Calu3 (cell line): ENCODE measurements around the gene FYCO1. TPM values are rescaled to one million over a fixed set of nuclear protein-coding genes. Genes with fewer than 3 reads are reported as not detected.

Experiments
- BruUV-seq: library from RNA; stranded (reverse); fragments of 400-500 nt; replicated peaks from 2 replicates; lab custom pipeline; 2021; lab: Mats Ljungman, UMichigan
- CTCF ChIA-PET: fragments of 300-600 bp; sonication (Branson Sonifier 250); formaldehyde crosslinking; loops from one replicate; lab custom pipeline; 2022; ENCODE audit warnings: antibody characterized with exemption; lab: Charles Lee
- DNase-seq: peaks from one replicate; pipeline ENCODE4 v3.0.0; 2022
- H3K27ac Mint-ChIP-seq: one replicate; pipeline ENCODE4 v1.8.0; 2022; ENCODE audit warnings: mixed read lengths; ENCODE audit not compliant: unreplicated experiment
- H3K27me3 Mint-ChIP-seq: one replicate; pipeline ENCODE4 v1.8.0; 2022; ENCODE audit warnings: mixed read lengths; ENCODE audit not compliant: unreplicated experiment
- H3K36me3 Mint-ChIP-seq: one replicate; pipeline ENCODE4 v1.8.0; 2022; ENCODE audit warnings: mild to moderate bottlenecking, moderate library complexity, mixed read lengths; ENCODE audit not compliant: insufficient read depth, unreplicated experiment
- H3K4me1 Mint-ChIP-seq: one replicate; pipeline ENCODE4 v1.8.0; 2022; ENCODE audit warnings: mild to moderate bottlenecking, low read depth, mixed read lengths; ENCODE audit not compliant: unreplicated experiment
- H3K4me3 Mint-ChIP-seq: one replicate; pipeline ENCODE4 v1.8.0; 2022; ENCODE audit warnings: mild to moderate bottlenecking, low read depth, moderate library complexity, mixed read lengths; ENCODE audit not compliant: unreplicated experiment
- H3K9me3 Mint-ChIP-seq: one replicate; pipeline ENCODE4 v1.8.0; 2022; ENCODE audit warnings: low read depth, mixed read lengths; ENCODE audit not compliant: unreplicated experiment
- intact Hi-C: fragments of 100-400 bp; cut with micrococcal nuclease; formaldehyde crosslinking; loops from one replicate; pipeline ENCODE4 v1.10.0; 2022; ENCODE audit not compliant: unreplicated experiment
- total RNA-seq: library from RNA; stranded (reverse); gene quantifications from 2 replicates; pipeline ENCODE4 v1.2.3, GENCODE V29; 2022
- TF ChIP-seq, protein P1 (sequence below): fragments of 200-600 bp; IDR thresholded peaks from one replicate; pipeline ENCODE4 v1.8.0; 2022; ENCODE audit warnings: antibody characterized with exemption; ENCODE audit not compliant: unreplicated experiment

The FYCO1 gene
- total RNA-seq, 1 experiment from 2014 or later = 24.5 TPM

DNA sequence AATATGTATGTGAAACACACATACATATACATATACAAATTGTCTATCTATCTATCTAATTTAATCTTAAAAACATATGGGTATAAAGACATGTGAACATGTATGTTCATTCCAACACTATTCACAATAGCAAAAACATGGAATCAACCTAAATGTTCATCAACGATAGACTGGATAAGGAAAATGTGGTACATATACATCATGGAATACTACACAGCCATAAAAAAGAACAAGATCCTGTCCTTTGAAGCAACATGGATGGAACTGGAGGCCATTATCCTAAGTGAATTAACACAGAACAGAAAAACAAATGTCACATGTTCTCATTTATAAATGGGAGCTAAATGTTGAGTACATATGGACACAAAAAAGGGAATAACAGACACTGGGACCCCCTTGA lies 103.5 kb downstream of the FYCO1 start:
- CTCF ChIA-PET = no interaction called here

DNA sequence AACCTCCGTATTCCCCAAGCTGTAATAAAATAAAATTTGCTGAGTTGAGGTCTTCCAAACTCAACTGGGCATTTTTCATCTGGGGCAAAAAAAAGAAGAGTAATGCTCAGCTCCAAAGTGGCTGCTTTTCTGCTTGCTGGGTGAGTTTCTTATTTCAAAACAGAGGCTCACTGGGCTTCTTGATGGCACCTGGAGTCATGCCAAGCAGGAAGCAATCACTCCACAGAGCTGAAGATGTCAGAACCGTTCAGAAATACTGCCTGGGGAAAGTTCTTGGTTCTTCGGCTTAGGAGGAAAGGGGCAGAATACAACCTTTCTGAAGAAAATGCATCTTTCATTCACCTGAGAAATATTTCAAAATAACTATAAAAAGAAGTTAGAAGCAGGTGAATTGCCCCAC lies 105.2 kb downstream of the FYCO1 start:
- H3K36me3 Mint-ChIP-seq = no peaks in the 10 kb centered on the region
- BruUV-seq = no TSS peak
- H3K9me3 Mint-ChIP-seq = no peaks in the 10 kb centered on the region
- H3K4me1 Mint-ChIP-seq = no peaks in the 10 kb centered on the region
- no peak overlapping the region for H3K4me3 Mint-ChIP-seq
- intact Hi-C loops = no loop called here
- no peak overlapping the region for H3K27ac Mint-ChIP-seq
- CTCF ChIA-PET = no interaction called here
- H3K27me3 Mint-ChIP-seq = peaks cover 13% of the 10 kb centered on the region
- DNase-seq = peak; percentile 25
- TF ChIP-seq, protein P1, sequence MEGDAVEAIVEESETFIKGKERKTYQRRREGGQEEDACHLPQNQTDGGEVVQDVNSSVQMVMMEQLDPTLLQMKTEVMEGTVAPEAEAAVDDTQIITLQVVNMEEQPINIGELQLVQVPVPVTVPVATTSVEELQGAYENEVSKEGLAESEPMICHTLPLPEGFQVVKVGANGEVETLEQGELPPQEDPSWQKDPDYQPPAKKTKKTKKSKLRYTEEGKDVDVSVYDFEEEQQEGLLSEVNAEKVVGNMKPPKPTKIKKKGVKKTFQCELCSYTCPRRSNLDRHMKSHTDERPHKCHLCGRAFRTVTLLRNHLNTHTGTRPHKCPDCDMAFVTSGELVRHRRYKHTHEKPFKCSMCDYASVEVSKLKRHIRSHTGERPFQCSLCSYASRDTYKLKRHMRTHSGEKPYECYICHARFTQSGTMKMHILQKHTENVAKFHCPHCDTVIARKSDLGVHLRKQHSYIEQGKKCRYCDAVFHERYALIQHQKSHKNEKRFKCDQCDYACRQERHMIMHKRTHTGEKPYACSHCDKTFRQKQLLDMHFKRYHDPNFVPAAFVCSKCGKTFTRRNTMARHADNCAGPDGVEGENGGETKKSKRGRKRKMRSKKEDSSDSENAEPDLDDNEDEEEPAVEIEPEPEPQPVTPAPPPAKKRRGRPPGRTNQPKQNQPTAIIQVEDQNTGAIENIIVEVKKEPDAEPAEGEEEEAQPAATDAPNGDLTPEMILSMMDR = no peak

More for the DNA sequence above, 103.5 kb downstream of the FYCO1 start:
- Mint-ChIP-seq H3K4me3 (no peak overlapping the region), H3K36me3 (no peaks in the 10 kb centered on the region), H3K27ac (no peak overlapping the region), H3K27me3 (peaks cover 12% of the 10 kb centered on the region), H3K4me1 (no peaks in the 10 kb centered on the region), H3K9me3 (no peaks in the 10 kb centered on the region)
- intact Hi-C loops = no loop called here
- no TSS peak for BruUV-seq
- TF ChIP-seq, protein P1 = no peak
- no peak for DNase-seq

DNA sequence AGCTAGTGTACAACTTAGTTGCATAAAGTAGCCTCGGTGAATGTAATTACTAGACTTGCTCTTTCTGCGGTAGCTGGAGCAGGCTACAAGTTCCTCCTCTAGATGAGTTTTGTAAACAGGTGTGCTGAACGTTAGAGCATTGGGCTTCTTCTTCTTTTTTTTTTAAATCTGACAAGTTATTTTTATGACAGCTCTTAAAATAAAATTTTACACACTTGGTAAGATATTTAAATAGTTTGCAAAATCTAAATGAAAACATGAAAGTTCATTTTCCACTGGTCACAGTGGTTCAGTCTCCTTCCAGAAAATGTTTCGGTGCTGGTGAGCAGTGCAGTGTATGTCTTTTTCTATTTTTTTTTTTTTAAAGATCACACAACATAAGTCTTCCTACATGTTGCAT lies 106.3 kb downstream of the FYCO1 start:
- H3K4me1 Mint-ChIP-seq = no peaks in the 10 kb centered on the region
- no peak for DNase-seq
- no peak overlapping the region for H3K27ac Mint-ChIP-seq
- H3K4me3 Mint-ChIP-seq = no peak overlapping the region
- H3K9me3 Mint-ChIP-seq = no peaks in the 10 kb centered on the region
- TF ChIP-seq, protein P1 = no peak
- CTCF ChIA-PET = no interaction called here
- no peaks in the 10 kb centered on the region for H3K36me3 Mint-ChIP-seq
- intact Hi-C loops = no loop called here
- peaks cover 23% of the 10 kb centered on the region for H3K27me3 Mint-ChIP-seq
- BruUV-seq = no TSS peak

DNA sequence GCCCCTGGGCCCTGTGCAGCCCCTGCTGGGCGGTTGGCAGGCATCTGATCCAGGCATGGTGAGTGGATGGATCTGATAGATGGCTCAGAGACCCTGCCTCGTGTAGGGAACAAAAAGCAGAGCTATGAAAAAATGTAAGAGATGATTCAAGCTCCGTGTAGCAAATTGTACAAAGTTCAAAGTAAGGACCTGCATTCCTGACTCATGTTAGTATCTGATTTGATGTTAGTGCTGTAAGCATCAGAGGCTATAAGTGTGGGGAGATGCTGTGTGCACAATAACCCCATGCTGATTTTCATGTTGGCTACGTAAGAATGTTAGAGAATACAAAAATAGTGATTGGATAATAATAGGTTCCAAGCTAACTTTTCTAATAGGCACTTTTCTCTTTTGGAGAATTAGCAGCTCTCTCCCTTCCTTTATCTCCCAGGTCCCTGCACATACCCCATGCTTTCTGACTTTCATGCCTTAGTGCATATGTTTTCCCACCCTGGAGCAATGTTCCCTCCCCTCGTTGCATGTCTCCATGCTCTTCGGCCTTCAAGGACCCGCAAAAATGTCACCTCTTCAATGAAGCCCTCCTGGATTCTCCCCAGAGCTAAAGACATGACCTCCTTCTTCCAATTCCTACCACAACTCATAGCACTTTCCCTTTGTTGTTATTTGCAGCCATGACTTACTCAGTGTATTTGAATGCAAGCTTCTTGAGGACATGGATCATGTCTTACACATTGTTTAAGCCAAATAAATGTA lies 107.7 kb downstream of the FYCO1 start:
- Mint-ChIP-seq H3K36me3 (no peaks in the 10 kb centered on the region), H3K4me1 (no peaks in the 10 kb centered on the region), H3K9me3 (no peaks in the 10 kb centered on the region), H3K27me3 (peaks cover 29% of the 10 kb centered on the region), H3K27ac (no peak overlapping the region), H3K4me3 (no peak overlapping the region)
- intact Hi-C loops = no loop called here
- TF ChIP-seq, protein P1 = no peak
- DNase-seq = no peak
- no TSS peak for BruUV-seq
- CTCF ChIA-PET = interaction anchor here (0.6 kb wide), 1 partner anchor 913 kb away, joined by 3 read pairs; no protein-coding TSS in a partner anchor
